Small intestine (tissue), 7 donors: ENCODE results near the gene NELL2. TPM values are rescaled to one million over a fixed set of nuclear protein-coding genes. Genes with fewer than 3 reads are reported as not detected.
"Not testable (repeated sequence)": the region's sequence is repeated elsewhere in the genome, so short reads cannot be mapped to it uniquely, and the experiment has no call there.

Source experiments
- DNase-seq, 2 donors: peaks; one replicate each; pipeline versions ENCODE4 v3.0.0 to v3.0.0-alpha.2; 2013
- FAIRE-seq: peaks from 2 replicates; lab custom pipeline; 2012; peaks lifted over from hg19 to GRCh38; lab: Jason Lieb, UNC
- H3K27ac ChIP-seq, 3 donors: one replicate each; pipeline ENCODE4 v1.5.1; 2013; ENCODE audit warnings: low read length in 2 of 3, mild to moderate bottlenecking in 2 of 3, control low read depth in 1 of 3, inconsistent platforms in 1 of 3, low read depth in 1 of 3, moderate library complexity in 1 of 3
- H3K27me3 ChIP-seq, 3 donors: one replicate each; pipeline ENCODE4 v1.6.1; 2013; ENCODE audit warnings: low read length in 3 of 3, inconsistent platforms in 1 of 3; ENCODE audit not compliant: control insufficient read depth in 3 of 3, insufficient read depth in 3 of 3
- H3K36me3 ChIP-seq, 3 donors: one replicate each; pipeline ENCODE4 v1.6.1; 2013; ENCODE audit warnings: low read length in 3 of 3, inconsistent platforms in 1 of 3, low read depth in 1 of 3, mild to moderate bottlenecking in 1 of 3, moderate library complexity in 1 of 3; ENCODE audit not compliant: control insufficient read depth in 3 of 3, insufficient read depth in 2 of 3
- H3K4me1 ChIP-seq, 3 donors: one replicate each; pipeline ENCODE4 v1.6.1; 2013; ENCODE audit warnings: low read length in 2 of 3, inconsistent platforms in 1 of 3, low read depth in 1 of 3, mild to moderate bottlenecking in 1 of 3, moderate library complexity in 1 of 3; ENCODE audit not compliant: control insufficient read depth in 3 of 3, insufficient read depth in 2 of 3
- H3K4me3 ChIP-seq, 3 donors: one replicate each; pipeline ENCODE4 v1.5.1; 2013; ENCODE audit warnings: low read length in 3 of 3, control low read depth in 1 of 3, inconsistent platforms in 1 of 3, low read depth in 1 of 3, mild to moderate bottlenecking in 1 of 3, moderate library complexity in 1 of 3
- H3K9me3 ChIP-seq, 2 donors: one replicate each; pipeline ENCODE4 v1.6.1; 2013; ENCODE audit warnings: low read depth in 1 of 2, low read length in 1 of 2; ENCODE audit not compliant: control insufficient read depth in 2 of 2, insufficient read depth in 1 of 2
- WGBS, 3 donors: extraction: QIAGEN DNeasy Blood & Tissue Kit; methylation state at CpG; one replicate each; pipeline ENCODE4 v1.1.7; 2013; 5-methylcytosine and 5-hydroxymethylcytosine counted together
- polyA plus RNA-seq, 4 donors: library from polyadenylated mRNA; stranded (reverse) in 3 of 4; unstranded in 1 of 4; fragments of 200-250 nt in 3 of 4; fragments of 120-200 nt in 1 of 4; gene quantifications; one replicate each; pipeline versions ENCODE4 v1.2.1 to v1.2.3, GENCODE V29; 2013
- donor health status: healthy with polysubstance abuse.
- donor health status: control.
- donor health status: control.
- donor health status: Bipolar disorder and iron deficiency.
- donor health status: healthy.

Gene NELL2
- polyA plus RNA-seq, 4 donors = 4.4 to 50.8 (median 27.1) TPM

GRCh38 chr12:44846826-44847225 is 29.3 kb downstream of the NELL2 start:
- no peak overlapping the region for H3K27ac ChIP-seq
- WGBS, 3 donors = 68 to 95% (median 94%) methylated on average over 1 of the region's 1 CpG
- DNase-seq (no peak), FAIRE-seq (no peak)
- no peaks in the 10 kb centered on the region for H3K36me3 ChIP-seq
- H3K9me3 ChIP-seq = no peaks in the 10 kb centered on the region
- H3K4me3 ChIP-seq = no peak overlapping the region
- no peaks in the 10 kb centered on the region for H3K27me3 ChIP-seq
- H3K4me1 ChIP-seq = no peaks in the 10 kb centered on the region

GRCh38 chr12:44842669-44843068 is 33.4 kb downstream of the NELL2 start:
- H3K27me3 ChIP-seq = no peaks in the 10 kb centered on the region
- no peaks in the 10 kb centered on the region for H3K36me3 ChIP-seq
- no peak overlapping the region for H3K27ac ChIP-seq
- DNase-seq (no peak), FAIRE-seq (no peak)
- 86 to 90% (median 87%) methylated on average over 4 of the region's 4 CpGs for WGBS, 3 donors
- H3K9me3 ChIP-seq = no peaks in the 10 kb centered on the region
- H3K4me1 ChIP-seq = no peaks in the 10 kb centered on the region
- no peak overlapping the region for H3K4me3 ChIP-seq

- Histone ChIP-seq H3K27ac (no peak overlapping the region), H3K4me1 (peaks cover 0 to 25% (median 8%) of the 10 kb centered on the region in 3 donors), H3K27me3 (no peaks in the 10 kb centered on the region), H3K9me3 (no peaks in the 10 kb centered on the region), H3K36me3 (no peaks in the 10 kb centered on the region), H3K4me3 (no peak overlapping the region)
- FAIRE-seq (no peak), DNase-seq (no peak)
- 78 to 84% (median 78%) methylated on average over 2 of the region's 2 CpGs for WGBS, 3 donors
Observed at GRCh38 chr12:44839785-44840184, 36.3 kb downstream of the NELL2 start.

GRCh38 chr12:44837114-44837755 is 38.9 kb downstream of the NELL2 start:
- H3K9me3 ChIP-seq = no peaks in the 10 kb centered on the region
- 38 to 66% (median 44%) methylated on average over 5 of the region's 5 CpGs for WGBS, 3 donors
- no peaks in the 10 kb centered on the region for H3K36me3 ChIP-seq
- H3K4me3 ChIP-seq = no peak overlapping the region
- no peak for FAIRE-seq
- H3K4me1 ChIP-seq = peaks cover 0 to 41% (median 8%) of the 10 kb centered on the region in 3 donors
- peak; percentile 56 to 62 for DNase-seq
- no peaks in the 10 kb centered on the region for H3K27me3 ChIP-seq
- H3K27ac ChIP-seq = peak overlapping the region in 2 of 3 donors; percentile 8 to 55

- 61 to 73% (median 72%) methylated on average over 5 of the region's 5 CpGs for WGBS, 3 donors
- H3K27ac ChIP-seq = peak overlapping the region in 2 of 3 donors; percentile 84 to 92
- H3K27me3 ChIP-seq = no peaks in the 10 kb centered on the region
- H3K9me3 ChIP-seq = no peaks in the 10 kb centered on the region
- no peak overlapping the region for H3K4me3 ChIP-seq
- peaks cover 0 to 47% (median 8%) of the 10 kb centered on the region in 3 donors for H3K4me1 ChIP-seq
- DNase-seq (peak; percentile 52 to 74), FAIRE-seq (no peak)
- no peaks in the 10 kb centered on the region for H3K36me3 ChIP-seq
Observed at GRCh38 chr12:44835641-44836379, 40.3 kb downstream of the NELL2 start.

- not testable (repeated sequence) for H3K9me3 ChIP-seq, FAIRE-seq, H3K36me3 ChIP-seq, H3K4me3 ChIP-seq, H3K27me3 ChIP-seq
- DNase-seq = peak; percentile 77 to 93
- H3K27ac ChIP-seq = peak overlapping the region in 2 of 3 donors; percentile 84 to 92
- peaks cover 0 to 47% (median 8%) of the 10 kb centered on the region in 3 donors for H3K4me1 ChIP-seq
- 15 to 61% (median 25%) methylated on average over 7 of the region's 7 CpGs for WGBS, 3 donors
Observed at GRCh38 chr12:44834996-44835395, 41.1 kb downstream of the NELL2 start.

- FAIRE-seq = no peak
- 11 to 65% (median 49%) methylated on average over 5 of the region's 5 CpGs for WGBS, 3 donors
Observed at GRCh38 chr12:44833561-44833960, 42.6 kb downstream of the NELL2 start.

GRCh38 chr12:44830566-44831055 is 45.5 kb downstream of the NELL2 start:
- H3K9me3 ChIP-seq = no peaks in the 10 kb centered on the region
- H3K4me3 ChIP-seq = no peak overlapping the region
- no peak overlapping the region for H3K27ac ChIP-seq
- WGBS, 3 donors = 74 to 92% (median 83%) methylated on average over 1 of the region's 1 CpG
- H3K36me3 ChIP-seq = no peaks in the 10 kb centered on the region
- peaks cover 0 to 30% (median 1%) of the 10 kb centered on the region in 3 donors for H3K4me1 ChIP-seq
- H3K27me3 ChIP-seq = no peaks in the 10 kb centered on the region
- no peak for FAIRE-seq
- no peak for DNase-seq

More at GRCh38 chr12:44833561-44833960, 42.6 kb downstream of the NELL2 start:
- peak; percentile 89 to 96 for DNase-seq
- Histone ChIP-seq H3K4me1 (peaks cover 0 to 47% (median 8%) of the 10 kb centered on the region in 3 donors), H3K4me3 (peak overlapping the region in 1 of 3 donors; percentile 28), H3K27ac (peak overlapping the region in 2 of 3 donors; percentile 64 to 84), H3K9me3 (no peaks in the 10 kb centered on the region), H3K36me3 (no peaks in the 10 kb centered on the region), H3K27me3 (no peaks in the 10 kb centered on the region)
